Astrocyte (in vitro differentiated cells and primary cell): ENCODE results near the gene BSN. TPM values are rescaled to one million over a fixed set of nuclear protein-coding genes. Genes with fewer than 3 reads are reported as not detected.

Experiments used
- DNase-seq: peaks from one replicate; pipeline ENCODE4 v3.0.0-alpha.2; 2010; ENCODE audit warnings: low read depth
- FAIRE-seq: peaks from 2 replicates; lab custom pipeline; 2011; peaks lifted over from hg19 to GRCh38; lab: Jason Lieb, UNC
- H2AFZ ChIP-seq: 2 replicates; pipeline ENCODE4 v1.6.0; 2012; ENCODE audit warnings: low read depth, low read length, inconsistent platforms
- H3K27ac ChIP-seq: 2 replicates; pipeline ENCODE4 v1.5.1; 2011; ENCODE audit warnings: low read depth, low read length, inconsistent platforms
- H3K27me3 ChIP-seq: 2 replicates; pipeline ENCODE4 v1.6.0; 2011; ENCODE audit warnings: low read length, inconsistent platforms; ENCODE audit not compliant: insufficient read depth
- H3K36me3 ChIP-seq: 2 replicates; pipeline ENCODE4 v1.5.1; 2011; ENCODE audit warnings: low read length, inconsistent platforms; ENCODE audit not compliant: insufficient read depth
- H3K4me1 ChIP-seq: 2 replicates; pipeline ENCODE4 v1.5.1; 2011; ENCODE audit warnings: low read length, inconsistent platforms; ENCODE audit not compliant: insufficient read depth
- H3K4me2 ChIP-seq: 2 replicates; pipeline ENCODE4 v1.6.0; 2012; ENCODE audit warnings: low read length, inconsistent platforms
- H3K4me3 ChIP-seq: 2 replicates; pipeline ENCODE4 v1.5.1; 2011; ENCODE audit warnings: low read depth, mild to moderate bottlenecking, low read length, inconsistent platforms; ENCODE audit not compliant: insufficient read depth
- H3K79me2 ChIP-seq: 2 replicates; pipeline ENCODE4 v1.6.0; 2012; ENCODE audit warnings: mild to moderate bottlenecking, low read length, inconsistent platforms; ENCODE audit not compliant: insufficient read depth
- H3K9ac ChIP-seq: 2 replicates; pipeline ENCODE4 v1.6.0; 2012; ENCODE audit warnings: mild to moderate bottlenecking, low read length, inconsistent platforms
- H3K9me3 ChIP-seq: 2 replicates; pipeline ENCODE4 v1.5.1; 2012; ENCODE audit warnings: low read depth, mild to moderate bottlenecking, low read length, inconsistent platforms; ENCODE audit not compliant: insufficient read depth
- H4K20me1 ChIP-seq: 2 replicates; pipeline ENCODE4 v1.6.0; 2012; ENCODE audit warnings: low read length, inconsistent platforms; ENCODE audit not compliant: insufficient read depth
- H3K27ac Mint-ChIP-seq: one replicate; pipeline ENCODE4 v1.8.0; 2021; ENCODE audit warnings: mild to moderate bottlenecking, mixed read lengths; ENCODE audit not compliant: unreplicated experiment
- H3K27me3 Mint-ChIP-seq: one replicate; pipeline ENCODE4 v1.8.0; 2021; ENCODE audit warnings: low read depth, mixed read lengths; ENCODE audit not compliant: unreplicated experiment
- H3K36me3 Mint-ChIP-seq: one replicate; pipeline ENCODE4 v1.8.0; 2021; ENCODE audit warnings: low read depth, mixed read lengths; ENCODE audit not compliant: unreplicated experiment
- H3K4me1 Mint-ChIP-seq: one replicate; pipeline ENCODE4 v1.8.0; 2021; ENCODE audit warnings: low read depth, mixed read lengths; ENCODE audit not compliant: unreplicated experiment
- H3K4me3 Mint-ChIP-seq: one replicate; pipeline ENCODE4 v1.8.0; 2021; ENCODE audit warnings: mild to moderate bottlenecking, moderate library complexity, mixed read lengths; ENCODE audit not compliant: unreplicated experiment
- H3K9me3 Mint-ChIP-seq: one replicate; pipeline ENCODE4 v1.8.0; 2021; ENCODE audit warnings: mild to moderate bottlenecking, mixed read lengths; ENCODE audit not compliant: unreplicated experiment
- CTCF ChIP-seq: IDR thresholded peaks from 2 replicates; pipeline ENCODE4 v1.5.1; 2011; ENCODE audit warnings: low read depth, mild to moderate bottlenecking, inconsistent platforms, low read length, moderate library complexity; ENCODE audit not compliant: insufficient read depth
- EZH2 ChIP-seq: IDR thresholded peaks from 2 replicates; pipeline ENCODE4 v1.6.1; 2012; ENCODE audit warnings: mild to moderate bottlenecking, low read length, inconsistent platforms; ENCODE audit not compliant: insufficient read depth
- total RNA-seq: library from RNA; stranded (reverse); gene quantifications from 2 replicates; pipeline ENCODE4 v1.2.1, GENCODE V29; 2021

The BSN gene
- total RNA-seq, 1 donor from 2014 or later: 0.86 TPM

- H3K79me2 ChIP-seq: no peaks in the 10 kb centered on the region
- Mint-ChIP-seq H3K9me3 (no peaks in the 10 kb centered on the region), H3K4me1 (no peaks in the 10 kb centered on the region), H3K36me3 (peaks cover 2% of the 10 kb centered on the region), H3K27me3 (peaks cover 29% of the 10 kb centered on the region), H3K4me3 (no peak overlapping the region), H3K27ac (no peak overlapping the region)
- H3K4me1 ChIP-seq: no peaks in the 10 kb centered on the region
- DNase-seq (no peak), FAIRE-seq (no peak)
- H4K20me1 ChIP-seq: no peaks in the 10 kb centered on the region
- peaks cover 2% of the 10 kb centered on the region for H3K27me3 ChIP-seq
- H3K4me2 ChIP-seq: no peak overlapping the region
- no peak overlapping the region for H3K27ac ChIP-seq
- no peak overlapping the region for H2AFZ ChIP-seq
- H3K4me3 ChIP-seq: no peak overlapping the region
- H3K36me3 ChIP-seq: no peaks in the 10 kb centered on the region
- TF ChIP-seq EZH2 (no peak), CTCF (no peak)
- H3K9me3 ChIP-seq: no peaks in the 10 kb centered on the region
- no peak overlapping the region for H3K9ac ChIP-seq
Measured at GRCh38 chr3:49659756-49660155, 105.5 kb downstream of the BSN start.

DNA sequence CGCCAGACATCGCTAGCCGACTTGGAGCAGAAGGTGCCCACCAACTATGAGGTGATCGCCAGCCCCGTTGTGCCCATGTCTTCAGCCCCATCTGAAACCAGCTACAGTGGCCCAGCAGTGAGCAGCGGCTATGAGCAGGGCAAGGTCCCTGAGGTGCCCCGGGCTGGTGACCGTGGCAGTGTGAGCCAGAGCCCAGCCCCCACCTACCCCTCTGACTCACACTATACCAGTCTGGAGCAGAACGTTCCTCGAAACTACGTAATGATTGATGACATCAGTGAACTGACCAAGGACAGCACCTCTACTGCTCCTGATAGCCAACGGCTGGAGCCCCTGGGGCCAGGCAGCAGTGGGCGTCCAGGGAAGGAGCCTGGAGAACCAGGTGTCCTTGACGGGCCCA, 107.0 kb downstream of the BSN start:
- Mint-ChIP-seq H3K4me1 (no peaks in the 10 kb centered on the region), H3K36me3 (peaks cover 2% of the 10 kb centered on the region), H3K27ac (no peak overlapping the region), H3K9me3 (no peaks in the 10 kb centered on the region), H3K27me3 (peaks cover 29% of the 10 kb centered on the region), H3K4me3 (no peak overlapping the region)
- H3K4me3 ChIP-seq: no peak overlapping the region
- H3K9ac ChIP-seq: no peak overlapping the region
- no peaks in the 10 kb centered on the region for H4K20me1 ChIP-seq
- H3K27ac ChIP-seq: no peak overlapping the region
- no peak for DNase-seq
- no peaks in the 10 kb centered on the region for H3K9me3 ChIP-seq
- H3K27me3 ChIP-seq: peaks cover 2% of the 10 kb centered on the region
- no peaks in the 10 kb centered on the region for H3K4me1 ChIP-seq
- TF ChIP-seq CTCF (no peak), EZH2 (no peak)
- no peaks in the 10 kb centered on the region for H3K79me2 ChIP-seq
- H3K36me3 ChIP-seq: no peaks in the 10 kb centered on the region
- no peak for FAIRE-seq
- no peak overlapping the region for H3K4me2 ChIP-seq
- no peak overlapping the region for H2AFZ ChIP-seq

DNA sequence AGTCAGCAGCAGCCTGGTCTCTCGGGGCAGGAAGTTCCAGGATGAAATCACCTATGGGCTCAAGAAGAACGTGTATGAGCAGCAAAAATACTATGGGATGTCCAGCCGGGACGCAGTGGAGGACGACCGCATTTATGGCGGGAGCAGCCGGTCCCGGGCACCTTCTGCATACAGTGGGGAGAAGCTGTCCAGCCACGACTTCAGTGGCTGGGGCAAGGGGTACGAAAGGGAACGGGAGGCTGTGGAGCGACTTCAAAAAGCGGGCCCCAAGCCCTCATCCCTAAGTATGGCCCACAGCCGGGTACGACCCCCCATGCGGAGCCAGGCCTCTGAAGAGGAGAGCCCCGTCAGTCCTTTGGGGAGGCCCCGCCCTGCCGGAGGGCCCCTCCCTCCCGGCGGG, 107.7 kb downstream of the BSN start:
- H3K27me3 Mint-ChIP-seq: peaks cover 25% of the 10 kb centered on the region
- FAIRE-seq: no peak

More for the DNA sequence above, 107.7 kb downstream of the BSN start:
- Histone ChIP-seq H3K4me3 (no peak overlapping the region), H3K27me3 (no peaks in the 10 kb centered on the region), H2AFZ (no peak overlapping the region), H3K27ac (no peak overlapping the region), H3K4me2 (no peak overlapping the region), H3K36me3 (no peaks in the 10 kb centered on the region), H3K79me2 (no peaks in the 10 kb centered on the region), H3K9ac (no peak overlapping the region), H3K4me1 (no peaks in the 10 kb centered on the region), H4K20me1 (no peaks in the 10 kb centered on the region), H3K9me3 (no peaks in the 10 kb centered on the region)
- no peak overlapping the region for H3K27ac Mint-ChIP-seq
- peaks cover 2% of the 10 kb centered on the region for H3K36me3 Mint-ChIP-seq
- TF ChIP-seq EZH2: no peak
- no peak for TF ChIP-seq CTCF
- no peak for DNase-seq
- peaks cover 3% of the 10 kb centered on the region for H3K4me1 Mint-ChIP-seq
- H3K9me3 Mint-ChIP-seq: no peaks in the 10 kb centered on the region
- no peak overlapping the region for H3K4me3 Mint-ChIP-seq
